ENCODE measurements around the gene CMTM8.

The CMTM8 gene

GRCh38 chr3:32371461-32372212, 133.2 kb downstream of the CMTM8 start:
- no peak for TF ChIP-seq CTCF (IDR thresholded peaks at IDR 0.05; ENCODE audit: low read depth, low read length)

GRCh38 chr3:32372213-32372490, 133.7 kb downstream of the CMTM8 start:
- no peak overlapping the region for H3K4me3 ChIP-seq (ENCODE audit: low read depth, low read length)
- TF ChIP-seq CTCF (IDR thresholded peaks at IDR 0.05; ENCODE audit: low read depth, low read length), result no peak

More at GRCh38 chr3:32371461-32372212, 133.2 kb downstream of the CMTM8 start:
- no peak overlapping the region for H3K4me3 ChIP-seq (ENCODE audit: low read depth, low read length)

DNA sequence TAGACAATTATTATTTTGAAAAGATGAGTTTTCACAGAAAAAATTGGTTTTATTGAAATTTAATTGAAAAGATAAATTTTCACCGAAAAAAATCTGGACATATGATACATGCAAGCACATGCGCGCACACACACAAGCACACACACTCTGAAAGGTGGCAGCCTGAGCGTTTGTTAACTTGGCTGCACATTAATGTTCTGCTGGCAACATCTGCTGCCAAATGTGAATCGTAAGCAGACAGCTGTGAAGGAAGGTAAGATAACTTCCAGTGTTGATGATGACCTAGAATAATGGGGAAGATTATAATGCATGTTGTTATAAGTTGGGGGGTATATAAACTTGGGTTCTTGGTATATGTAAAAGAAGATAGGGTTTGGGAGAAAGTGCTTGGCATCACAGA, 134.8 kb downstream of the CMTM8 start:
- TF ChIP-seq CTCF (IDR thresholded peaks at IDR 0.05; ENCODE audit: low read depth, low read length), result no peak
- H3K4me3 ChIP-seq (ENCODE audit: low read depth, low read length), result no peak overlapping the region

- no peak overlapping the region for H3K4me3 ChIP-seq (ENCODE audit: low read depth, low read length)
- no peak for TF ChIP-seq CTCF (IDR thresholded peaks at IDR 0.05; ENCODE audit: low read depth, low read length)
Measured at GRCh38 chr3:32373844-32374243, 135.4 kb downstream of the CMTM8 start.

DNA sequence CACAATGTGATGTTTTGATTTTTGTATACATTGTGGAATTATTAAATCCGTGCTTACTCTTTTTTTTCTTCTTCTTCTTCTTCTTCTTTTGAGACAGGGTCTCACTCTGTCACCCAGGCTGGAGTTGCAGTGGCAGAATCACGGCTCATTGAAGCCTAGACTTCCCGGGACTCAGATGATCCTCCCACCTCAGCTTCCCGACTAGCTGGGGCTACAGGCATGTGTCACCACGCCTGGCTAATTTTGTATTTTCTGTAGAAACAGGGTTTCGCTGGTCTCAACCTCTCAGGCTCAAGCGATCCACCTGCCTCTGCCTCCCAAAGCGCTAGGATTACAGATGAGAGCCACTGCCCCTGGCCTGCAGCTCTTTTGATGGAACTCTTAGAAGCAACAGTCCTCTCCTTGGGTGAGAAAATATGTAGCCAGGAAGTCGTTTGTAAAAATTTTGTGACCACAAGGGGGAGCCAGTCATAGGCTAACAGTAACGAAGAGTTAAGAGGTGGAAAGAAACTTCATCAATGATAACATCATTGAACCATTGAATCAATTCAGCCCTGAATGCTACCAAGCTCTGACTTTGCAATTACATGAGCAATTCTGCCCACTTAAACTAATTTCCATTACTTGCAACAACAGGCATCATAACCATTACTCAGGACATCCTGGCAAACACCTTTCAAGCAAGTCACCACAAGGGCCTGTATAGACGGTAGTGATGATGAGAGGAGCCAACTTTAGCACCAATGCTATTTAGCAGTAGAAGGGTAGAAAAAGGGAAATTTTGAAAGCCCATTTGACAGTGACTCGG, 136.5 kb downstream of the CMTM8 start:
- peak; percentile 51 for TF ChIP-seq CTCF (IDR thresholded peaks at IDR 0.05; ENCODE audit: low read depth, low read length)
- no peak overlapping the region for H3K4me3 ChIP-seq (ENCODE audit: low read depth, low read length)

- H3K4me3 ChIP-seq (ENCODE audit: low read depth, low read length), result no peak overlapping the region
- TF ChIP-seq CTCF (IDR thresholded peaks at IDR 0.05; ENCODE audit: low read depth, low read length), result no peak
Measured at GRCh38 chr3:32375596-32375930, 137.1 kb downstream of the CMTM8 start.

DNA sequence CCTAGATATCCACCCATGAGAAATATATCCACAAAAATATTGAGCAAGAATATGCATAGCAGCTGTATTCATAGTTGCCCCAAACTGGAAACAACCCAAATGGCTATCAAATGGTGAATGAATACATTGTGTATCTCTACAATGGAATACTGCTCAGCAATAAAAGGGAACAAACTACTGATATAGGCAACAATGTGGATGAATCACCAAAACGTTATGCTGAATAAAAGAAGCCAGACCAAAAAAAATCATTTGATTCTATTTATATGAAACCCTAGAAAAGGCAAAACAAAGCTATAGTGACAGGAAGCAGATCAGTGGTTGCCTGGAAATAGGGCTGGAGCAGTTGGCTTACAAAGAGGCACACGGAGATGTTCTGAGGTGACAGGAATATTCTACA, 137.6 kb downstream of the CMTM8 start:
- H3K4me3 ChIP-seq (ENCODE audit: low read depth, low read length), result no peak overlapping the region
- TF ChIP-seq CTCF (IDR thresholded peaks at IDR 0.05; ENCODE audit: low read depth, low read length), result no peak

All from WI38 (cell line).